ENCODE measurements around the gene KLHDC4. TPM values are rescaled to one million over a fixed set of nuclear protein-coding genes. Genes with fewer than 3 reads are reported as not detected.
"Not testable (repeated sequence)": the region's sequence is repeated elsewhere in the genome, so short reads cannot be mapped to it uniquely, and the experiment has no call there.

Gene KLHDC4
- total and polyA plus RNA-seq, 9 of the 15 experiments (the other 6 are each of a cell fraction or from before 2014, with no cell fraction given), result 1.3 to 68.1 (median 32.8) TPM

- H3K4me2 ChIP-seq (ENCODE audit: insufficient read depth, low read length); H4K20me1 ChIP-seq (replicated peaks; ENCODE audit: control insufficient read depth, insufficient read depth, low read length); H3K9me3 ChIP-seq (replicated peaks; ENCODE audit: control insufficient read depth, insufficient read depth, low read depth, low read length); H3K9ac ChIP-seq (ENCODE audit: insufficient read depth in 1 of 2, low read depth in 2 of 2, low read length in 2 of 2); intact Hi-C loops (cut with micrococcal nuclease); H3K4me3 ChIP-seq; H3K27me3 ChIP-seq (ENCODE audit: control insufficient read depth in 2 of 2, insufficient read depth in 2 of 2, low read length in 2 of 2); FAIRE-seq; BruUV-seq (replicated peaks); ATAC-seq; H3K9me1 ChIP-seq (ENCODE audit: control insufficient read depth, insufficient read depth, low read length); CTCF ChIA-PET (ENCODE audit: low intra/inter-chr PET ratio); DNase-seq (ENCODE audit: extremely low read depth in 1 of 4, low spot score in 3 of 4); in situ Hi-C loops (cut with MboI); H3K27ac ChIP-seq (ENCODE audit: extremely low read depth, low read depth, low read length); H2AFZ ChIP-seq (ENCODE audit: low read depth, low read length): not testable (repeated sequence)
- Histone ChIP-seq H3K36me3 (ENCODE audit: control insufficient read depth, insufficient read depth, low read length) (peaks cover 18% of the 10 kb centered on the region; the same call in 2 of the 3 replicates), H3K79me2 (ENCODE audit: control insufficient read depth, insufficient read depth, low read length) (peaks cover 33% of the 10 kb centered on the region), H3K4me1 (replicated peaks in 1 of 2; ENCODE audit: control insufficient read depth in 2 of 2, insufficient read depth in 2 of 2, low read length in 2 of 2) (peaks cover 5 to 14% of the 10 kb centered on the region in 2 experiments; a peak in 4 of 5 replicates)
- 74% methylated on average over 2 of the region's 4 CpGs for WGBS (ENCODE audit: insufficient coverage, low coverage, missing lambda C conversion rate)
- POLR2A ChIA-PET, result interaction anchor here (0.6 to 0.8 kb wide), 2 partner anchors 39 to 741 kb away, joined by 3 read pairs; no protein-coding TSS in a partner anchor
Measured at GRCh38 chr16:87767456-87767855, 1.7 kb upstream of the KLHDC4 start.

- H3K4me3 ChIP-seq, result peak overlapping the region; percentile 94
- peak overlapping the region; percentile 87 for H2AFZ ChIP-seq (ENCODE audit: low read depth, low read length)
- H3K9me3 ChIP-seq (replicated peaks; ENCODE audit: control insufficient read depth, insufficient read depth, low read depth, low read length), result no peaks in the 10 kb centered on the region
- H3K9me1 ChIP-seq (ENCODE audit: control insufficient read depth, insufficient read depth, low read length), result no peaks in the 10 kb centered on the region
- H3K27me3 ChIP-seq (ENCODE audit: control insufficient read depth in 2 of 2, insufficient read depth in 2 of 2, low read length in 2 of 2), result no peaks in the 10 kb centered on the region
- H3K4me2 ChIP-seq (ENCODE audit: insufficient read depth, low read length), result peak overlapping the region; percentile 90
- BruUV-seq (replicated peaks), result no TSS peak
- in situ Hi-C loops (cut with MboI), result no loop called here
- H3K4me1 ChIP-seq (replicated peaks in 1 of 2; ENCODE audit: control insufficient read depth in 2 of 2, insufficient read depth in 2 of 2, low read length in 2 of 2), result peaks cover 5 to 21% of the 10 kb centered on the region in 2 experiments; a peak in 4 of 5 replicates
- H3K9ac ChIP-seq (ENCODE audit: insufficient read depth in 1 of 2, low read depth in 2 of 2, low read length in 2 of 2), result peak overlapping the region; percentile 76 to 97
- DNase-seq (ENCODE audit: extremely low read depth in 1 of 4, low spot score in 3 of 4) (no peak), ATAC-seq (peak; percentile 17; the same call in 2 of the 3 replicates), FAIRE-seq (no peak)
- CTCF ChIA-PET (ENCODE audit: low intra/inter-chr PET ratio), result no interaction called here
- WGBS (ENCODE audit: insufficient coverage, low coverage, missing lambda C conversion rate), result 32% methylated on average over 17 of the region's 17 CpGs
- H3K36me3 ChIP-seq (ENCODE audit: control insufficient read depth, insufficient read depth, low read length), result peaks cover 28% of the 10 kb centered on the region; the same call in 2 of the 3 replicates
- peak overlapping the region; percentile 83 for H3K27ac ChIP-seq (ENCODE audit: extremely low read depth, low read depth, low read length)
- peaks cover 41% of the 10 kb centered on the region for H3K79me2 ChIP-seq (ENCODE audit: control insufficient read depth, insufficient read depth, low read length)
- intact Hi-C loops (cut with micrococcal nuclease), result no loop called here
- H4K20me1 ChIP-seq (replicated peaks; ENCODE audit: control insufficient read depth, insufficient read depth, low read length), result no peaks in the 10 kb centered on the region
- POLR2A ChIA-PET, result interaction anchor here (0.7 to 1.2 kb wide), 5 partner anchors 9 to 130 kb away, joined by 3 to 7 read pairs (median 5); no protein-coding TSS in a partner anchor
- TF ChIP-seq KLF6 (CRISPR knock-in tag; IDR thresholded peaks at IDR 0.05; ENCODE audit: borderline replicate concordance), result no peak
- peak; percentile 52; the same call in 1 of the 2 replicates for TF ChIP-seq ZNF395 (CRISPR knock-in tag; IDR thresholded peaks at IDR 0.05)
- TF ChIP-seq PCBP2 (IDR thresholded peaks at IDR 0.05; ENCODE audit: low read depth, low read length, poor library complexity, severe bottlenecking), result no peak
- peak; percentile 10; the same call in 1 of the 2 replicates for TF ChIP-seq ZNF121 (CRISPR knock-in tag; conservative IDR thresholded peaks at IDR 0.05)
- TF ChIP-seq BRD4 (IDR thresholded peaks at IDR 0.05), result 0 out of 2 replicates have a peak, but pooled peaks have one; percentile 16
- TF ChIP-seq ZNF431 (CRISPR knock-in tag; IDR thresholded peaks at IDR 0.05), result no peak
- TF ChIP-seq GTF2E2 (tag; IDR thresholded peaks at IDR 0.05), result peak; percentile 46; the same call in 1 of the 2 replicates
- no peak for TF ChIP-seq TBL1XR1 (IDR thresholded peaks at IDR 0.05; ENCODE audit: low read length in 2 of 2)
- TF ChIP-seq ZNF77 (CRISPR knock-in tag; IDR thresholded peaks at IDR 0.05), result no peak
- no peak for TF ChIP-seq TAF9B (IDR thresholded peaks at IDR 0.05; ENCODE audit: partially characterized antibody)
- TF ChIP-seq ZSCAN29 (IDR thresholded peaks at IDR 0.05), result no peak
- TF ChIP-seq PHF20 (IDR thresholded peaks at IDR 0.05; ENCODE audit: partially characterized antibody), result no peak
- TF ChIP-seq ZBTB7A (IDR thresholded peaks at IDR 0.05; ENCODE audit: borderline replicate concordance, control insufficient read depth, low read depth, low read length), result peak; percentile 9; the same call in 1 of the 2 replicates
- no peak for TF ChIP-seq ZNF740 (CRISPR knock-in tag; IDR thresholded peaks at IDR 0.05)
- TF ChIP-seq ZNF740 (tag; IDR thresholded peaks at IDR 0.05), result no peak
Measured at GRCh38 chr16:87766485-87766797, 655 bp upstream of the KLHDC4 start.
